HCT116 (cell line): ENCODE results near the gene CERK. TPM values are rescaled to one million over a fixed set of nuclear protein-coding genes. Genes with fewer than 3 reads are reported as not detected.

Experiments
- ATAC-seq: fragments of 200-7000 bp; cut with Tn5 transposase; 2 replicates; pipeline ENCODE4 v1.9.1; 2020; ENCODE audit warnings: mild to moderate bottlenecking, moderate library complexity
- BruUV-seq: library from RNA; stranded (reverse); fragments of 400-500 nt; replicated peaks from 2 replicates; lab custom pipeline; 2021; lab: Mats Ljungman, UMichigan
- CTCF ChIA-PET: fragments of 300-600 bp; sonication (Branson Sonifier 250); formaldehyde crosslinking; loops from one replicate; lab custom pipeline; 2021; ENCODE audit warnings: antibody characterized with exemption; lab: Charles Lee
- POLR2A ChIA-PET: fragments of 300-600, 350-600 bp; sonication (Branson Sonifier 250); formaldehyde crosslinking; loops from one replicate; lab custom pipeline; 2021; ENCODE audit warnings: antibody characterized with exemption; lab: Charles Lee
- RAD21 ChIA-PET, 2 experiments: fragments of 300-600 bp; sonication (Branson Sonifier 250); formaldehyde crosslinking; loops; one replicate each; lab custom pipeline; 2023; ENCODE audit warnings: low total read pairs in 2 of 2; ENCODE audit not compliant: uncharacterized antibody in 2 of 2, unreplicated experiment in 2 of 2, low non-redundant PET in 1 of 2; lab: Charles Lee
- DNase-seq: peaks from one replicate; pipeline ENCODE4 v3.0.0-alpha.2; 2010; ENCODE audit warnings: low read depth, low spot score
- H2AFZ ChIP-seq: fragments of 200-600 bp; shearing (Covaris generic), sonication (generic); 2 replicates; pipeline ENCODE4 v1.6.1; 2017; ENCODE audit warnings: low read depth, mixed run types, mixed read lengths, antibody characterized with exemption, low read length; ENCODE audit not compliant: poor library complexity, severe bottlenecking
- H3K27ac ChIP-seq: 2 replicates; pipeline ENCODE4 v1.5.1; 2012; ENCODE audit warnings: low read depth, low read length
- H3K27me3 ChIP-seq: fragments of 200-600 bp; sonication (generic); 2 replicates; pipeline ENCODE4 v1.6.1; 2016; ENCODE audit warnings: mixed run types, low read length, mixed read lengths; ENCODE audit not compliant: insufficient read depth
- H3K36me3 ChIP-seq, 2 experiments: fragments of 200-500 bp in 1 of 2; fragments of 200-600 bp in 1 of 2; sonication (Bioruptor generic) in 1 of 2; sonication (generic) in 1 of 2; 2 replicates each; pipeline versions ENCODE4 v1.5.1 to v1.6.1; 2014 to 2016; ENCODE audit warnings: low read length in 2 of 2, inconsistent platforms in 1 of 2, mixed read lengths in 1 of 2, mixed run types in 1 of 2; ENCODE audit not compliant: insufficient read depth in 2 of 2, control insufficient read depth in 1 of 2
- H3K4me1 ChIP-seq, 2 experiments: fragments of 200-600 bp in 1 of 2; sonication (generic) in 1 of 2; 2 replicates each; pipeline versions ENCODE4 v1.5.1 to v1.6.1; 2012 to 2017; ENCODE audit warnings: low read length in 2 of 2, inconsistent platforms in 1 of 2, mild to moderate bottlenecking in 1 of 2, mixed read lengths in 1 of 2, mixed run types in 1 of 2, moderate library complexity in 1 of 2; ENCODE audit not compliant: insufficient read depth in 2 of 2, control insufficient read depth in 1 of 2
- H3K4me2 ChIP-seq: fragments of 200-600 bp; sonication (generic); 2 replicates; pipeline ENCODE4 v1.6.1; 2017; ENCODE audit warnings: mixed run types, low read length, mixed read lengths
- H3K4me3 ChIP-seq, 2 experiments: fragments of 200-600 bp in 1 of 2; sonication (generic) in 1 of 2; replicated peaks in 1 of 2; 2 replicates each; pipeline ENCODE4 v1.5.1; 2011 to 2016; ENCODE audit warnings: low read length in 2 of 2, control low read depth in 1 of 2, low read depth in 1 of 2, mild to moderate bottlenecking in 1 of 2, mixed read lengths in 1 of 2, mixed run types in 1 of 2
- H3K79me2 ChIP-seq: fragments of 200-600 bp; sonication (generic); 2 replicates; pipeline ENCODE4 v1.6.1; 2017; ENCODE audit warnings: mild to moderate bottlenecking, mixed run types, low read length, moderate library complexity, mixed read lengths; ENCODE audit not compliant: insufficient read depth
- H3K9ac ChIP-seq: fragments of 200-600 bp; sonication (generic); 2 replicates; pipeline ENCODE4 v1.6.1; 2016; ENCODE audit warnings: low read length, mixed read lengths
- H3K9me2 ChIP-seq: fragments of 200-600 bp; sonication (generic), shearing (Covaris generic); 2 replicates; pipeline ENCODE4 v1.6.1; 2017; ENCODE audit warnings: mixed run types, mild to moderate bottlenecking, moderate library complexity; ENCODE audit not compliant: insufficient read depth
- H3K9me3 ChIP-seq, 2 experiments: fragments of 200-500 bp in 1 of 2; fragments of 200-600 bp in 1 of 2; sonication (Bioruptor generic) in 1 of 2; sonication (generic) in 1 of 2; 2 replicates each; pipeline ENCODE4 v1.6.1; 2014 to 2017; ENCODE audit warnings: low read length in 2 of 2, mixed read lengths in 2 of 2, inconsistent platforms in 1 of 2, low read depth in 1 of 2, mild to moderate bottlenecking in 1 of 2, mixed run types in 1 of 2, moderate library complexity in 1 of 2; ENCODE audit not compliant: control insufficient read depth in 1 of 2, insufficient read depth in 1 of 2
- H4K20me1 ChIP-seq: fragments of 200-600 bp; sonication (generic), shearing (Covaris generic); 2 replicates; pipeline ENCODE4 v1.6.1; 2017; ENCODE audit warnings: mixed run types, mild to moderate bottlenecking, moderate library complexity; ENCODE audit not compliant: insufficient read depth
- CBX3 ChIP-seq: IDR thresholded peaks from 2 replicates; pipeline ENCODE4 v1.6.1; 2012; ENCODE audit warnings: low read depth
- CEBPB ChIP-seq: IDR thresholded peaks from 2 replicates; pipeline ENCODE4 v1.6.1; 2012; ENCODE audit warnings: low read depth
- CTCF ChIP-seq, 3 experiments: fragments of 200-600 bp in 1 of 3; sonication (generic) in 1 of 3; IDR thresholded peaks in 2 of 3; conservative IDR thresholded peaks in 1 of 3; 2 replicates each; pipeline ENCODE4 v1.5.1; 2012 to 2017; ENCODE audit warnings: low read depth in 2 of 3, low read length in 2 of 3, antibody characterized with exemption in 1 of 3, borderline replicate concordance in 1 of 3, control low read depth in 1 of 3, mild to moderate bottlenecking in 1 of 3, mixed read lengths in 1 of 3, mixed run types in 1 of 3, moderate library complexity in 1 of 3; ENCODE audit not compliant: insufficient read depth in 1 of 3
- EGR1 ChIP-seq: IDR thresholded peaks from 2 replicates; pipeline ENCODE4 v1.6.1; 2012; ENCODE audit warnings: low read depth
- ELF1 ChIP-seq: IDR thresholded peaks from 2 replicates; pipeline ENCODE4 v1.6.1; 2012; ENCODE audit warnings: low read depth, borderline replicate concordance
- EZH2 ChIP-seq: fragments of 200-600 bp; sonication (generic); IDR thresholded peaks from 2 replicates; pipeline ENCODE4 v1.6.1; 2017; ENCODE audit warnings: antibody characterized with exemption, mixed run types
- EZH2phosphoT487 ChIP-seq: fragments of 200-600 bp; IDR thresholded peaks from 2 replicates; pipeline ENCODE4 v1.6.1; 2018; ENCODE audit warnings: antibody characterized with exemption, borderline replicate concordance
- FOSL1 ChIP-seq: IDR thresholded peaks from 2 replicates; pipeline ENCODE4 v1.6.1; 2012; ENCODE audit warnings: low read depth
- JUND ChIP-seq: IDR thresholded peaks from 2 replicates; pipeline ENCODE4 v1.6.1; 2012
- MAX ChIP-seq: IDR thresholded peaks from 2 replicates; pipeline ENCODE4 v1.6.1; 2012
- POLR2A ChIP-seq: IDR thresholded peaks from 2 replicates; pipeline ENCODE4 v1.7.0; 2011; ENCODE audit warnings: borderline replicate concordance; ENCODE audit not compliant: insufficient read depth, insufficient read length; ENCODE audit errors: extremely low read depth
- POLR2AphosphoS5 ChIP-seq: IDR thresholded peaks from 2 replicates; pipeline ENCODE4 v1.6.1; 2011; ENCODE audit warnings: mild to moderate bottlenecking, low read depth, low read length, moderate library complexity
- RAD21 ChIP-seq: IDR thresholded peaks from 2 replicates; pipeline ENCODE4 v1.6.1; 2012; ENCODE audit warnings: low read depth, mild to moderate bottlenecking
- REST ChIP-seq: IDR thresholded peaks from 2 replicates; pipeline ENCODE4 v1.6.1; 2012; ENCODE audit warnings: low read depth
- SIN3A ChIP-seq: IDR thresholded peaks from 2 replicates; pipeline ENCODE4 v1.6.1; 2012; ENCODE audit warnings: low read depth
- SP1 ChIP-seq: IDR thresholded peaks from 2 replicates; pipeline ENCODE4 v1.6.1; 2012; ENCODE audit warnings: low read depth
- SRF ChIP-seq: IDR thresholded peaks from 2 replicates; pipeline ENCODE4 v1.6.1; 2012; ENCODE audit warnings: low read depth
- YY1 ChIP-seq: IDR thresholded peaks from 2 replicates; pipeline ENCODE4 v1.6.1; 2011; ENCODE audit warnings: low read length, low read depth, moderate library complexity, mild to moderate bottlenecking; ENCODE audit not compliant: insufficient replicate concordance; ENCODE audit errors: extremely low read depth
- ZBTB33 ChIP-seq: IDR thresholded peaks from 2 replicates; pipeline ENCODE4 v1.6.1; 2011; ENCODE audit warnings: mild to moderate bottlenecking, low read length, moderate library complexity; ENCODE audit not compliant: insufficient replicate concordance; ENCODE audit errors: extremely low read depth
- ZFX ChIP-seq: fragments of 450-650 bp; IDR thresholded peaks from 2 replicates; pipeline ENCODE4 v1.6.1; 2017
- intact Hi-C: fragments of 100-400 bp; cut with micrococcal nuclease; formaldehyde crosslinking; loops from 2 replicates; pipeline ENCODE4 v1.10.0; 2022
- total RNA-seq: library from RNA; stranded (reverse); gene quantifications from one replicate; pipeline ENCODE4 v1.2.1, GENCODE V29; 2021; ENCODE audit not compliant: unreplicated experiment

Gene CERK
- total RNA-seq, 1 experiment from 2014 or later, result 35.0 TPM

GRCh38 chr22:46691571-46691970, 46.5 kb downstream of the CERK start:
- H3K9me2 ChIP-seq, result no peaks in the 10 kb centered on the region
- DNase-seq (no peak), ATAC-seq (no peak)
- H3K36me3 ChIP-seq, result peaks cover 16 to 25% of the 10 kb centered on the region in 2 experiments
- BruUV-seq, result no TSS peak
- H3K9me3 ChIP-seq, result no peaks in the 10 kb centered on the region
- H3K9ac ChIP-seq, result no peak overlapping the region
- POLR2A ChIA-PET, result no interaction called here
- intact Hi-C loops, result no loop called here
- H3K27me3 ChIP-seq, result no peaks in the 10 kb centered on the region
- TF ChIP-seq CTCF (IDR thresholded peaks at IDR 0.05 in 2 of 3, conservative IDR thresholded peaks at IDR 0.05 in 1 of 3; ENCODE audit: borderline replicate concordance in 1 of 3, insufficient read depth in 1 of 3, low read depth in 2 of 3, low read length in 2 of 3), result no peak
- no peak for TF ChIP-seq POLR2A
- no peak for TF ChIP-seq RAD21
- no peak for TF ChIP-seq FOSL1
- no peak for TF ChIP-seq JUND
- TF ChIP-seq POLR2AphosphoS5, result no peak
- TF ChIP-seq ZBTB33, result no peak
- no peak for TF ChIP-seq CBX3
- TF ChIP-seq REST, result no peak
- no peak for TF ChIP-seq EGR1
- no peak for TF ChIP-seq YY1
- TF ChIP-seq EZH2, result no peak
- TF ChIP-seq SRF, result no peak
- TF ChIP-seq SIN3A, result no peak
- no peak for TF ChIP-seq SP1
- no peak for TF ChIP-seq EZH2phosphoT487
- no peak for TF ChIP-seq ZFX
- TF ChIP-seq MAX, result no peak
- no peak for TF ChIP-seq CEBPB
- no peak for TF ChIP-seq ELF1
- H3K4me2 ChIP-seq, result no peak overlapping the region
- no peak overlapping the region for H2AFZ ChIP-seq
- no peak overlapping the region for H3K27ac ChIP-seq
- RAD21 ChIA-PET, result no interaction called here
- no peaks in the 10 kb centered on the region for H4K20me1 ChIP-seq
- H3K4me1 ChIP-seq, result no peaks in the 10 kb centered on the region
- CTCF ChIA-PET, result no interaction called here
- H3K79me2 ChIP-seq, result no peaks in the 10 kb centered on the region
- H3K4me3 ChIP-seq, result no peak overlapping the region
